T-helper 1 cell (primary cell): ENCODE results near the gene CRAT.

Source experiments
- DNase-seq, 5 donors: peaks; one replicate each; pipeline ENCODE4 v3.0.0-alpha.2; 2012 to 2020
- total RNA-seq, 4 donors: gene quantifications; one replicate each; lab custom pipeline; 2026; lab: John Stamatoyannopoulos, UW

The CRAT gene
- total RNA-seq, result 11.1 to 14.7 (median 13.1) reads per million in 4 donors

GRCh38 chr9:129110740-129111527 is at the start of gene CRAT, which contains the start of gene PTPA:
CRAT (minus strand) TSS chr9:129110793; CDS start chr9:129110509, 284 bp downstream.
PTPA (plus strand) TSS chr9:129111415; CDS start chr9:129111601, 186 bp downstream.
- peak; percentile 95 to 97 (median 96) for DNase-seq

- DNase-seq, result no peak
Observed at GRCh38 chr9:129156163-129156562, 45.6 kb upstream of the CRAT start.

GRCh38 chr9:129154866-129155477 is 44.4 kb upstream of the CRAT start:
- no peak for DNase-seq

- DNase-seq, result no peak
Observed at GRCh38 chr9:129151469-129151868, 40.9 kb upstream of the CRAT start.

- no peak for DNase-seq
Observed at GRCh38 chr9:129150672-129151211, 40.1 kb upstream of the CRAT start.

GRCh38 chr9:129150122-129150521 is 39.5 kb upstream of the CRAT start:
- no peak for DNase-seq

- no peak for DNase-seq
Observed at GRCh38 chr9:129149442-129149841, 38.8 kb upstream of the CRAT start.

DNA sequence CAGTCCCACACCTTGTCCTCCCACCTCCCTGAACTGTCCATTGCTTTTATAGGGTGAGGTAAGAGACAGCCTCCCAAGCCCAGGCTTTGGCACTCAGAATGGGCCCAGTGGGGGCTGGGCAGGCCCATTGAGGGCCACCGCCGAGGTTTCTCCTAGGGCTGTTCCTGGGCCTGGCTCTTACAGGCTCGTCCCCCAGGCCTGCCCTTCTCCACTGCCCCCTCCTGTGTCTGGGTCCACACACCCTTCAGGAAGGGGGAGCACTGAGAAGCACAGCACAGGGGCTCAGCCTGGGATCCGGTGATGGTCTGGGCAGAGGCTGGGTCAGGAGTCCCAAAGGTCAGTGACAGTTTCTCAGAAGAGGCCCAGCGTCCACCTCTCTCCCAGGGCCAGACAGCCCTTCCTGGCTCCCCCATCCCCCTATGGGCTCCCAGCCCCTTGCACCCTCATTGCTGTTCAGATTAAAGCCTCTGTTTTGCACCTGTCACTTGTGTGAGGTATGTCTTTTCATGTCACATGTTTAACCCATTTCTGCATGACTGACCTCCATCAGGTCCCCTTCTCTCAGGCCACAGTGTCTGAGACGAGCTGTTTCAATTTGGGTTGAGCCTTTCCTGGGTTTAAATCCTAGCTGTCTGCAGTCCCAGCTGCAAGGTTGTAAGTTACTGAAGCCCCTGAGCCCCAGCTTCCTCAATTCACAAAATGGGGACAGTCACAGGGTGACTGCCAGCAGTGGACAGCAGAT is 38.0 kb upstream of the CRAT start:
- DNase-seq, result no peak

- DNase-seq, result no peak
Observed at GRCh38 chr9:129146441-129146941, 35.9 kb upstream of the CRAT start.

GRCh38 chr9:129145841-129146292 is 35.3 kb upstream of the CRAT start:
- DNase-seq, result no peak

DNA sequence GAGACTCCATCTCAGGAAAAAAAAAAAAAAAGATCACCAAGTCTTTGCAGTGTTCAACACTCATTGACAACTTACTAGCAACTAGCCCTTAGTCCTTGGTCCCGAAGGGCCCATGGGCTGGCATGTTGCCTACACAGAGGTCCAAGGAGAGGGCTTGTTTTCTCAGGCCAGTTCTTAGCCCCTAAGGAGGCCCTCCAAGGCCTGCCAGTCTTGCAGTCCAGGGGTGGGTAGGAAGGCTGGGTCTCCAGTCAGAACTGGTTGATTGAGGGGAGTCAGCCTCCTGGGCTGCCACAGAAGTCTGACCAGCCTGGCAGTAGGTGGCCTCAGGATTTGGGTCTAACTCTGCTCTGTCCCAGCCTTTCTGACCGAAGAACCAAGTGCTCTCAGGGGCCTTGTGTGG is 34.7 kb upstream of the CRAT start:
- DNase-seq, result no peak

GRCh38 chr9:129143031-129143927 is 32.7 kb upstream of the CRAT start:
- DNase-seq, result peak; percentile 41 to 69 (median 61)

DNA sequence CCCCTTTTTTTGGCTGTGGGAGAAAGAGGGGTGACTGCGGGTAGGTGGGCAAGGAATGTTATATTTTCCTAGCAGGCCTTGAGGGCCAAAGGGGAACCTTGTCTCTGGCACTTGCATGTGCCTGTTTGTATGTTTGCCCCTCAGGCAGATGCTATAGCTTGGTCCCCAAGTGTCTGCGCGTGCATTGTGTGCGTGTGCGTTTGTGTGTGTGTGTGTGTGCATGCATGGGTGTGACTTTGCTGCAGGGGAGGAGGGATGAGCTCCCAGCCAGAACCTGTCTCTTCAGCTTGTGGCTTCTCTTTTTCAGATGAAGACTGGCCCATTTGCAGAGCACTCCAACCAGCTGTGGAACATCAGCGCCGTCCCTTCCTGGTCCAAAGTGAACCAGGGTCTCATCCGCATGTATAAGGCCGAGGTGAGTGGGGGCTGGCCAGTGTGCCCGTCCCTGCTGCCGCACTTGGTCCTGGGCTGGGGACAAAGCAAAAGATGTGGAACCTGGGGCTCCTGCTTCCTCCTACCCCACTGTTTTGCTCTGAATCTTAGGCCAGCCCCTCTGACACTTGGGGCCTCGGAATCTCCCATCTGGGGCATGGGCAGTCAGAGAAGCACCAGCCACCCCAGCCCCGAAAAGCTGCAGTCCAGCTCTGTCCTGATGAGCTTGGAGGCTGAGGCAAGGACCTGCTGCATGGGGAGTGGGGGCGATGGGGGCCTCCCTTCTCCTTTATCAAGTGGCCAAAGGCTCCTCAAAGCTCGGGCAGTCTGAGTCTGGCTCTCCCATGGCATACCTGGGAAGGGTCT is 31.7 kb upstream of the CRAT start:
- DNase-seq, result no peak

- DNase-seq, result peak in 1 of 5 donors; percentile 11
Observed at GRCh38 chr9:129141066-129142041, 30.8 kb upstream of the CRAT start.

DNA sequence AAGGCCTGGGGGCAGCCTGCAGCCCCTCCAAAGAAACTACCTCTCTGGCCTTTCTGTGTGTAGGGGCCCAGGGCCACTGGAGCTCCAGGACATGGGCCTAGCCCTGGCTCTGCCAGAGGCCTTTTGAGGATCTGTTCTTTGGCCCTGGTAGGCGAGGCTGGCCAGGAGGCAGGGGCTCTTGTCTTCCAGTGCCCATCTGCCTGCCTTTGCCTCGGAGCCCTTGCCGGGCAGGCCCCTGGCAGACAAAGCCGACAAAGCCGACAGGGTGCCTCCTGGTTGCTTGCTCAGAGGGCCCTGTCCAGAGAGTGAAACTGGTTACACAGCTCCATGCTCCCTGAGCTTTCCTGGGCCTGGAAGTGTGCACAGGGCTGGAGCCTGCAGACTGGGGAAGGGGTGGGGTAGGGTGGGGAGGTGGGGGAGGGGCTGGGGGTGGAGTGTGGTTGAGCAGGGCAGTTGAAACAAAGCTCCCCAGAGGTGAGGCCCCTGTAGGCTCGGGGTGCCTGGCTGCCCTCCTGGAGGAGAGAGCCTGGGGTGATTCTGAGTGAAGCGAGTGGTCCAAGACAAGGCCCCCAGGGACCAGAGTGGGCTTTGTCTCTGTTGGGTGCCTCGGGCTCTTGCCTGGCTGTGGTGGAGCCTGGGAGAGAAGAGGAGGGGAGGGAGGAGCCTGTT is 29.9 kb upstream of the CRAT start:
- DNase-seq, result no peak

GRCh38 chr9:129139993-129140396 is 29.4 kb upstream of the CRAT start:
- peak; percentile 41 to 92 (median 68) for DNase-seq

GRCh38 chr9:129139233-129139992 is 28.8 kb upstream of the CRAT start:
- peak; percentile 40 to 78 (median 65) for DNase-seq
